NCI-H446 treated with DMSO at 0.1 percent for 48 hours (cell line): ENCODE results near the gene PLA2G2D.

Source experiments
- DNase-seq: peaks from one replicate; lab custom pipeline; 2025; lab: John Stamatoyannopoulos, UW

Gene PLA2G2D

DNA sequence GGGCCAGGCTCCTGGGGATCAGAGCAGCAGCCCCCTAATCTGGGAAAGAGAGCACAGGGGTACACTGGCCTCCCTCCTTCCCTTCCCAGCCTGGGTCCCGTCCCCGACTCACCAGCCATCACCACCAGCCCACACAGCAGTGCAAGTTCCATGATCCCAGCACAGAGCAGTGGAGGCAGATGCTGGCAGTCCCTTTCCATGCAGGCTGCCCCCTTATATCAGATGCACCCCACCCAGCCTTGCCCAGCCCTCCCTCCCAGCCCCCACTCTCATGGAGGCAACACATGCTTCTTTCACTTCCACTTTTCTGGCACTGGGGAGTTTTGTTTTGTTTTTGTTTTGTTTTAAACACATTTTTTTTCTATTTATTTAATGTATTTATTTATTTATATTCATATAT lies at the start of gene PLA2G2D:
Gene PLA2G2D, minus strand, starts transcription at position 190 of the 400 bp plus-strand sequence. Its CDS starts 38 bp downstream, at position 152.
- DNase-seq = no peak

GRCh38 chr1:20168564-20169491 lies 49.5 kb upstream of the PLA2G2D start:
- DNase-seq = no peak

DNA sequence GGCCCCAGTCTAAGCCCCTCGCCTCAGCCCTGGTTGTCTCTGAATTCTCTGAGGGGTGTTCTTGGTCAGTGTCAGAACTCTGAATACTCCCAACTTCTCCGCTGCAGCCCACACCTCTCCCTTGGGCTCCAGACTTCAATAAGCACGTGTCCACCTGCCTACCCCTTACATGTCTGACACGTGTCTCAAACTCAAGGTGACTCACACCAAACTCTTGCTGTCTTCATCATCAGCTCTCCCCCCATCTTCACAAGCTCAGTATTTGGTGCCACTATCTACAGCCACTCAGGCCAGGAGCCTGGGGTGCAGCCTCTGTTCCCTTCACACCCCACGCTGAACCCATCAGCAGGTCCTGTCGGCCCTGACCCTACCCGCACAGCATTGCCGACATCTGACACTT lies 47.8 kb upstream of the PLA2G2D start:
- no peak for DNase-seq

GRCh38 chr1:20166051-20166450 lies 46.7 kb upstream of the PLA2G2D start:
- no peak for DNase-seq

DNA sequence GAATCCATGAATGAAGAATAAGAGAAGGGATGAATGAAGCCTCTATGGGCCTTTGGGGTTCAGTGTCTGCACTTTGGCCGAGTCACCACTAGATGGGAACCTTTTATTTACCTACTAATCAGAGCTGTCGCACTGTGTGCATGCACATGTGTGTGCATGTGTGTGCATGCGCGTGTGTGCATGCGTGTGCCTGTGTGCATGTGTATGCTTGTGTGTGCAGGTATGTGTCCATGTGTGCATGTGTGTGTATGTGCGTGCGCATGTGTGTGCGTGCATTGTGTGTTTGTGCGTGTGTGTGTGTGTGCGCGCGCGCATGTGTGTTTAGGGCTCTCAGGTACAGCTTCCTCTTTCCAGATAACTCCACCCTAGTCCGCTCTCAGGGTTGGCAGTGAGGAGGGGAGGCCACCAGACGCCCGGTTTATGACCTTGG lies 46.2 kb upstream of the PLA2G2D start:
- DNase-seq = no peak

GRCh38 chr1:20164694-20165202 lies 45.4 kb upstream of the PLA2G2D start:
- DNase-seq = no peak

GRCh38 chr1:20160034-20160433 lies 40.7 kb upstream of the PLA2G2D start:
- DNase-seq = no peak

- no peak for DNase-seq
Observed at GRCh38 chr1:20158358-20159070, 39.2 kb upstream of the PLA2G2D start.

GRCh38 chr1:20154301-20154831 lies 35.0 kb upstream of the PLA2G2D start:
- no peak for DNase-seq

DNA sequence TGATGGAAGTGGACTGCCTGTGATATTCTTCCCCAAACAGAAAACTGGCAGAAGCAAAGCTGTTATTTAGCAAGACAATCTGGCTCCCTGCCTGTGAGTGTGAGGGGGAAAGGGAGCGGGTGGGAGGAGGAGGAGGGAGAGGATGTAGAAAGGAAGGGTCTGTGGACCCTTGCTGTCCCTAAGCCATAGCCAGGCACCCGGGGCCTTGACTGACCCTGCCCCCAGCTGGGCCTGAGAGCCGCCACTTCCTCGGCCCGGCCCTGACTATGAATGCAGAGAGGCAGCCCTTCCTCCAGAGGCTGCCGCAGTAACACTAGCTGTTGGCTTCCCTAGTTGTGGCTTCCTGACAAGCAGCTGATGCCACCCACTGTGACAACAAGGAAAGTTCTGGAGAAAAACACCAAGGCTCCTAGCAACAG lies 33.7 kb upstream of the PLA2G2D start:
- DNase-seq = no peak

DNA sequence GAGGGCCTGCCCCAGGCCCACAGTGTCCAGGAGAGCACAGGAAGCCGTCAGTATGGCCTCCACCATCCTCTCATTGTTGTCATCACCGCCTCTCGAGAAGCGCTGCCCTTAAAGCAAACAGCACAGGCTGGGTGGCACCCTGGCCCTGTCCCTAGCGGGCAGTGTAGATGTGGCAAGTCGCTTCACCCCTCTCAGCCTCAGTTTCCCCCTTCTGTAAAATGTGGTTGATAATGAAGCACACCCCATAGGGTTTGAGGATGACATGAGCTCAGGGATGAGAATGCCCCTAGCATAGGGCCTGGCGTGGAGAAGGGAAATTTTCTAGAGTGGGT lies 33.2 kb upstream of the PLA2G2D start:
- DNase-seq = no peak

- peak; percentile 17 for DNase-seq
Observed at GRCh38 chr1:20151906-20152598, 32.7 kb upstream of the PLA2G2D start.

GRCh38 chr1:20150969-20151368 lies 31.6 kb upstream of the PLA2G2D start:
- DNase-seq = no peak

DNA sequence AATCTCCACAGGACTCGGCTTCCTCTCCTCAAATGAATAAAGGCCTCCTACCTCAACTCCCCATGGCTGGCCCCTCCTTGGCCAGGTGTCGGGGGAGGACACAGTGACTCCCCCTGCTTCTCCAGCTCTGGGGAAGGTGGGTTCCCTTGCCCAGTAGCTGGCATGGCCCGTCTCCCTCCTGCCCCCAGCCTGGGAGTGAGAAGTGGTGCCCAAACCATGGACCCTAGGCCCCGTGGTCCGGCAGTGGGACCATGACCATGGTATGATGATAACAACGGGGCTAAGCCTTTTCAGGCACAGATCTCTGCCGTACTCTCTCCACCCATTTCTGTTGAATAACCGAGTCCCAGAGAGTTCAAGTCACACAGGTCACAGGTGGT lies 31.0 kb upstream of the PLA2G2D start:
- DNase-seq = no peak

DNA sequence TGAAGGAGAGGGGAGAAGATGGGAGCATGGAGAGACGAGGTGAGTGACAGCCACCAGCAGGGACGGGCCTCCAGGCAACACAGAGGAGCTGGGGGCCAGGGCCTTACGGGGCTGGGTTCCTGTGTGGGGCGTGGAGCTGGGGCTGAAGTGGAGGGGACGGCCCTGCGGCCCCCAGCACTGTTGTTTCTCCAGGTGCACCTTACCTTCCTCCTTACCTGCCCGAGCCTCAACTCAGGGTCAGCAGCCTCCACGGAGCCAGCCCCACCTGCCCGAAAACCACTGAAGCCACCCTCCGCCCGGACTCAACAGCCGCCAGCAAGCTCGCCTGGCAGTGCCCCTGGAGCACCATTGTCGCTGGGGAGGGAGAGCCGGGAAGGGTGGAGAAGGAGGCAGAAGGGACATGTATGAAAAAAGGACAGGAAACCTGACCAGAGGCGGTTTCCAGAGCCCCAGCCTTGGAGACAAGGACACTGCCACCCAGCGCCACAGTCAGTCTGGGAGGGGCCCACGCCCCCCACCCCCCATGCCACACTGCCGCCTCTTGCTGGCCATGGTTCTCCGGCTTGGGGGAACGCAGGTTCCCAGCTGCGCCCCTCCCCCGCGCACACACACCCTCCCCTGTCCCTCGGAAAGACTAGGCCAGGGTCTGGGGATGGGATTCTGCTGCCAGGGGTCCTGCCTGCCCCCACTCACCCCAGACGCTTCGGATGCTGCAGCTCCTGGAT lies 30.4 kb upstream of the PLA2G2D start:
- no peak for DNase-seq

- no peak for DNase-seq
Observed at GRCh38 chr1:20148571-20149500, 29.5 kb upstream of the PLA2G2D start.

DNA sequence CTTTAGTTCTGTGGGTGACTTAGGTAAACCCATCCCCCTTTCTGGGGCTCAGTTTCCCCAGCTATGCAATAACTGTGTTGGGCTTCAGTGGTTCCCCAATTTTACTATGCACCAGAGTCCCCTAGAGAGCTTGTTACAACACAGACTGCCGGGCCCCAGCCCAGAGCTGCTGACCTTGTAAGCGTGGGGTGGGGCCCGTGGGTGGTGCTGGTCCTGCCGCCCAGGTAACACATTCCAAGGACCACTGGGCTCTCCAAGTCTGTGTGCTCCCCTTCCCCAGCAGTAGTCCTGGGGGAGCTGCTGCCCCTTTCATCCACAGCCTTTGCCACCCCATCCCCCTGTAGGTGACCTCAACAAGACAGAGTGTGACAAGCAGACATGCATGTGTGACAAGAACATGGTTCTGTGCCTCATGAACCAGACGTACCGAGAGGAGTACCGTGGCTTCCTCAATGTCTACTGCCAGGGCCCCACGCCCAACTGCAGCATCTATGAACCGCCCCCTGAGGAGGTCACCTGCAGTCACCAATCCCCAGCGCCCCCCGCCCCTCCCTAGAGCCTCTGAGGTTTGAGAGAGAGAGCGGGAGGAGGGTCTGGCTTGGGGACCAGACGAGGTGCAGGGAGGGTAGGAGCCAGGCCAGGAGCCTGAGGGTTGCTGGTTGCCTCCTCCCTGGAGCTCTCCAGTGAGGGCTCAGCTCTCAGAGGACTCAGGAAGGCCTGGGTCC lies 28.7 kb upstream of the PLA2G2D start:
- DNase-seq = no peak

GRCh38 chr1:20143734-20144565 lies 24.6 kb upstream of the PLA2G2D start:
- no peak for DNase-seq

- DNase-seq = no peak
Observed at GRCh38 chr1:20143318-20143717, 24.0 kb upstream of the PLA2G2D start.
